Astrocyte of the spinal cord (primary cell): ENCODE measurements around the gene PNPLA7.

Experiments used
- DNase-seq: peaks from one replicate; pipeline ENCODE4 v3.0.0; 2011; ENCODE audit warnings: low read depth, low spot score
- H3K4me3 ChIP-seq: 2 replicates; pipeline ENCODE4 v1.5.1; 2011; ENCODE audit warnings: low read depth, mild to moderate bottlenecking, low read length, moderate library complexity
- in situ Hi-C: cut with HindIII; loops from 2 replicates; pipeline ENCODE4 v1.10.0; 2017; ENCODE audit warnings: low sequenced_read_pairs
- TF ChIP-seq, protein P1 (sequence below): IDR thresholded peaks from 2 replicates; pipeline ENCODE4 v1.5.1; 2012; ENCODE audit warnings: low read depth, mild to moderate bottlenecking, low read length, inconsistent platforms

The PNPLA7 gene

DNA sequence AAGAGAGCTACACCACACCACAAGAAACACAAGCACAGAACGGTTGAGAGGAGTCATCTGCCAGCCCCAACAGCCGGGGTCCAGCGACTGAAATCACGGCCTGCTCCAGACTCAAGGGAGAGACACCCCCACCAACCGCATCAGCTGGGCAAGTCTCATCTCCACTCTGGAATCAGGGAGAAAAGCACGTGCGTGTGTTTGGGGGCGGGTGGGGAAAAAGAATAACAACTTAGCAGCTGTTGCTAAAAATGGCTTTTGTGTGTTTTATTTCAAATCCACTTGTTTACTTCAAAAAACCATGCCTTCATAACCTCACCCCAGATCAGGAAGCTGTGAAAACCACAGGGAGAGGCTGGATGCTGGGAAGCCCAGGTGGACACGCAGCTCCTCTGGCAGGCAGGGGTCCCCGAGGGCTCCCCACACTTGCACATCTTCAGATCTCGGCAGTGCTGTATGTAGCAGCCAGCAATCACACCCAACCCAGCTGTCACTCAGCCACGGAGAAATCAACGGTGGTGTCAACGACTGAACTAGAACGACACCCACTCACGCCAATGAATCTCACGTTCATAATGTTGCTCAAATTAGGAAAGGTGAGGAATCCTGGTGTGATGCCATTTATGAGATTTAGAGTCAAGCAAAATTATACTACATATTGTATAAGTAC, 19.0 kb downstream of the PNPLA7 start:
- TF ChIP-seq, protein P1, sequence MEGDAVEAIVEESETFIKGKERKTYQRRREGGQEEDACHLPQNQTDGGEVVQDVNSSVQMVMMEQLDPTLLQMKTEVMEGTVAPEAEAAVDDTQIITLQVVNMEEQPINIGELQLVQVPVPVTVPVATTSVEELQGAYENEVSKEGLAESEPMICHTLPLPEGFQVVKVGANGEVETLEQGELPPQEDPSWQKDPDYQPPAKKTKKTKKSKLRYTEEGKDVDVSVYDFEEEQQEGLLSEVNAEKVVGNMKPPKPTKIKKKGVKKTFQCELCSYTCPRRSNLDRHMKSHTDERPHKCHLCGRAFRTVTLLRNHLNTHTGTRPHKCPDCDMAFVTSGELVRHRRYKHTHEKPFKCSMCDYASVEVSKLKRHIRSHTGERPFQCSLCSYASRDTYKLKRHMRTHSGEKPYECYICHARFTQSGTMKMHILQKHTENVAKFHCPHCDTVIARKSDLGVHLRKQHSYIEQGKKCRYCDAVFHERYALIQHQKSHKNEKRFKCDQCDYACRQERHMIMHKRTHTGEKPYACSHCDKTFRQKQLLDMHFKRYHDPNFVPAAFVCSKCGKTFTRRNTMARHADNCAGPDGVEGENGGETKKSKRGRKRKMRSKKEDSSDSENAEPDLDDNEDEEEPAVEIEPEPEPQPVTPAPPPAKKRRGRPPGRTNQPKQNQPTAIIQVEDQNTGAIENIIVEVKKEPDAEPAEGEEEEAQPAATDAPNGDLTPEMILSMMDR = no peak
- in situ Hi-C loops = no loop called here
- no peak for DNase-seq

DNA sequence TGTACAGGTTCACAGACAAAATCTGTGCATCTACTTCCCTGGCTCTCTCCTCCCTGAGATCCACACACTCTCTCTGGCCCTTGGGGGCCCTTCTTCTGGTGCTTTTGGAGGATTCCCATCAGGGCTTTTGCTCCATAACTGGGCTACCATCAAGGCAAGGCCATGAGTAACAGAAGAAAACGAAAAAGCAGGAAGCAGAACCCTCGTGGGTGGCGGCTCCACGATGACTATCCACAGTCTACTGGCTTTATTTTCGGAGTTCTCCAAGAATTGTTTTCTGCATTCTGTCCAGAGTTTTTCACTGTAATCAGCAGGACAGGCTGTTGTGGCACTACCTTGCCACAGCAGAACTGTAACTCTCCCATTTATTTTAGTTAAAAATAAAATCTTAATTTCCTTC, 19.9 kb downstream of the PNPLA7 start:
- in situ Hi-C loops = no loop called here
- H3K4me3 ChIP-seq = no peak overlapping the region
- no peak for DNase-seq
- TF ChIP-seq, protein P1 = no peak

More for the DNA sequence above, 19.0 kb downstream of the PNPLA7 start:
- no peak overlapping the region for H3K4me3 ChIP-seq

DNA sequence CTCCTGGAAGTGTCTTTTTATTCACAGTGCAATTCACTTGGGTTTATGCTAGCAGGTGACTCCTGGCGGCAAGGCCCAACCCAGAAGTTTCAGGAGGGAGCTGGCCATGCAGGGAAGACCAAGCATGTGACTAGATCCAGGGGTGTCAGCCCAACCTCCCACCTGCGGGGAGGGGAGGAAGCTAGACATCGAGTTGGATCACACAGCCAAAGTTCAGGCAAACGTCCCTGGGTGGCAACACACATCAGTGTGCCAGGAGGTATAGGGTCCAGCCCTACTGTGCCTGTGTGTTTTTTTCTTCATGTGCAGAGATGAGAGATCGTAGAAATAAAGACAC, 25.3 kb downstream of the PNPLA7 start:
- in situ Hi-C loops = no loop called here
- TF ChIP-seq, protein P1 = no peak
- H3K4me3 ChIP-seq = no peak overlapping the region
- DNase-seq = no peak

DNA sequence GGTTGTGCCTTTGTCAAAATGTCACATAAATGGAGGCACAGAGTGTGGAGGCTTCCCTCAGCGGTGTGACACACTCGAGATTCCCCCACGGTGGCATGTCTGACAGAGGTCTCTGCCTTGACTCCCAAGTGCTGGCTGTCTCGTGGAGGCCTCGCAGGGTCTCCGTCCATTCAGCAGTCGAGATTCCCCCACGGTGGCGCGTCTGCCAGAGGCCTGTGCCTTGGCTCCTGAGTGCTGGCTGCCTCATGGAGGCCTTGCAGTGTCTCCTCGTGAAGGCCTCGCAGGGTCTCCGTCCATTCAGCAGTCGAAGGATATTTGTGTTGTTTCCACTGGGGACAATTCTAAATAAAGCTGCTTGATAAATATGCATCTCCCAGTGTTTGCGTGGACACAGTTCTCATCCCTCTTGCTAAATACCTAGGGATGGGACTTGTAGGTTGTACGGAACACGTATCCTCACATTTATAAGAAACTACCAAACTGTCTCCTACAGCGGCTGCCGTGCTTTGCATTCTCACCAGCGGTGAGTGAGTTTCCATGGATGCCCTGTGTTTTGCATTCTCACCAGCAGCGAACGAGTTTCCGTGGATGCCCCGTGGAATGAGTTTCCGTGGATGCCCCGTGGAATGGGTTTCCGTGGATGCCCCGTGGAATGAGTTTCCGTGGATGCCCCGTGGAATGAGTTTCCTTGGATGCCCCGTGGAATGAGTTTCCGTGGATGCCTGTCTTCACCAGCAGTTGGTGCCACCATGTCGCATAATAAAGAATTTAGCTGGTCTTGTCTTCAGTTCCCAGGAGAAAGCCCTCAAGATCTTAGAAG, 25.8 kb downstream of the PNPLA7 start:
- DNase-seq = no peak
- in situ Hi-C loops = no loop called here
- TF ChIP-seq, protein P1 = no peak
- H3K4me3 ChIP-seq = no peak overlapping the region

DNA sequence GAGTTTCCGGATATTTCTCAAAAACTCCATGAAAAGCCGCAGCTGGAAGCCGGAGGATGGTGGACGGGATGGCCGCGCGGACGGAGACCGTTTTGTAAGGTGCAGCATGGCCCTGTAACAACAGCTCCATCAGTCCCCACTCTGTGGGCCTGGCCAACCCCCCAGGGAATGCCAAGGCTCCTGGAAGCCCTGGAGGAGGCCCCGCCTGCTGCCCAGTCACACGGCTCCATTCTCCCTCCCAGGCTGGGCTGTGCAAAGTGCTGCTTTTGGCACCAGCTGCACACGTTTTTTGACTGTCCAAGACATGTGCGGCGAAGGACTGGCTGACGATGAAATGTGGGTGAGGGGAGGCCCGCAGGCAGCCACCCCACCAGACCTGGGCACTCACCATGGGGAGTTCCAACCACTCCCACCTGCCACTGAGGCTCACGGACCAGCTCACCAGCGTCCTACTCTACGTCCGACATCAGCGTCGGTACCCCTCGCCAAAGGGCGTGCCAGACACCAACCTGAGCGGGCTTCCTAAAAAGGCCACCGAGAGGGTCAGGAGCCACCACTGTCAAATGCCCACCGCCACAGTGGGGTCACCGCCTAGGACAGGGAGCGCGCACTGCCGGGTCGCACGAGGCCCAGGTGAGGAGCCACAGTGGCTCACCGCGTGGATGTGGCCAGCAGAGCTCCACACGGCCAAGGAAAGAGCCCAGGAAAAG, 27.3 kb downstream of the PNPLA7 start:
- no peak for DNase-seq
- no peak overlapping the region for H3K4me3 ChIP-seq
- TF ChIP-seq, protein P1 = no peak
- in situ Hi-C loops = no loop called here

DNA sequence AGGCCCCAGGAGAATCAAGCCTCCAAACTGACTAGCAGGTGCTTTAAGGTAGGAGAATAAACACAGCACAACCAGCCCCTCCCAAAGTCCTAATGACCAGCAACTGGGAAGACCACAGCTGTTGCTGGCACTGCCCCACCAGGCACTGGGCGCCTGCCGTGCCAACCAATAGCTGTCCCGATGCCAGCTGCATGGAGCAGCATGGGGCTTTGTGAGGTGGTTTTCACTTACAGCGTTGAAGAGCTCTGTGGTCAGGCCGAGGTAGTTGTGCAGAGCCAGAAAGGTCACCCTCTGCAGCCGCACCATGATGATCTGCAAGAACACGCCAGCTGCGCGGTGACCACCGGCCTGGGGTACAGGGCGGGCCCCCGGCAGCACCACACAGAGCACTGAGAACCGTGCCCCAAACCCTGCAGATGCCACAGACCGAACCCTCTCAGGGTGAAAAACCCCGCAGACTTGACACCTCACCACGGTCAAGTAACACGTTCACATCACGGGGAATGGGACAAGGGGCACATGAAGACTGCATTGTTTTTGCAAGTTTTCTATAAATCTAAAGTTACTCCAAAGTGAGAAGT, 28.7 kb downstream of the PNPLA7 start:
- TF ChIP-seq, protein P1 = no peak
- in situ Hi-C loops = no loop called here
- DNase-seq = no peak
- H3K4me3 ChIP-seq = no peak overlapping the region
